GM04504 (cell line): ENCODE measurements around the gene ARF6.
"Not testable (repeated sequence)": the region's sequence is repeated elsewhere in the genome, so short reads cannot be mapped to it uniquely, and the experiment has no call there.

Source experiments
- DNase-seq: peaks from one replicate; pipeline ENCODE4 v3.0.0-alpha.2; 2012; ENCODE audit warnings: low read depth

ARF6 gene

GRCh38 chr14:49907186-49907585 is 14.3 kb downstream of the ARF6 start:
- no peak for DNase-seq

GRCh38 chr14:49908433-49908782 is 15.5 kb downstream of the ARF6 start:
- DNase-seq: no peak

- DNase-seq: no peak
Observed at GRCh38 chr14:49909016-49909415, 16.1 kb downstream of the ARF6 start.

GRCh38 chr14:49915085-49915484 is 22.2 kb downstream of the ARF6 start:
- DNase-seq: no peak

GRCh38 chr14:49918706-49919105 is 25.8 kb downstream of the ARF6 start:
- no peak for DNase-seq

- no peak for DNase-seq
Observed at GRCh38 chr14:49919825-49920659, 27.2 kb downstream of the ARF6 start.

- DNase-seq: no peak
Observed at GRCh38 chr14:49920935-49921334, 28.1 kb downstream of the ARF6 start.

GRCh38 chr14:49921401-49921800 is 28.5 kb downstream of the ARF6 start:
- DNase-seq: no peak

- no peak for DNase-seq
Observed at GRCh38 chr14:49923442-49923841, 30.6 kb downstream of the ARF6 start.

GRCh38 chr14:49923881-49924280 is 31.0 kb downstream of the ARF6 start:
- DNase-seq: no peak

GRCh38 chr14:49924852-49925251 is 32.0 kb downstream of the ARF6 start:
- no peak for DNase-seq

- DNase-seq: no peak
Observed at GRCh38 chr14:49926803-49927202, 33.9 kb downstream of the ARF6 start.

GRCh38 chr14:49928015-49928414 is 35.1 kb downstream of the ARF6 start:
- DNase-seq: no peak

- DNase-seq: no peak
Observed at GRCh38 chr14:49930720-49931119, 37.8 kb downstream of the ARF6 start.

GRCh38 chr14:49931523-49931922 is 38.6 kb downstream of the ARF6 start:
- no peak for DNase-seq

- no peak for DNase-seq
Observed at GRCh38 chr14:49933128-49933527, 40.2 kb downstream of the ARF6 start.

GRCh38 chr14:49933704-49934103 is 40.8 kb downstream of the ARF6 start:
- no peak for DNase-seq

GRCh38 chr14:49934646-49935045 is 41.8 kb downstream of the ARF6 start:
- DNase-seq: no peak

- no peak for DNase-seq
Observed at GRCh38 chr14:49935526-49935925, 42.6 kb downstream of the ARF6 start.

- not testable (repeated sequence) for DNase-seq
Observed at GRCh38 chr14:49936246-49936645, 43.4 kb downstream of the ARF6 start.

- DNase-seq: not testable (repeated sequence)
Observed at GRCh38 chr14:49936882-49937281, 44.0 kb downstream of the ARF6 start.

GRCh38 chr14:49939215-49939614 is 46.3 kb downstream of the ARF6 start:
- DNase-seq: not testable (repeated sequence)

GRCh38 chr14:49939884-49940510 is 47.1 kb downstream of the ARF6 start:
- DNase-seq: no peak
